GM08714 (cell line): ENCODE results near the gene SMOC2.

Experiments used
- H3K4me3 ChIP-seq: fragments of 200-500 bp; sonication (Bioruptor generic); 2 replicates; pipeline ENCODE4 v1.5.1; 2014; ENCODE audit warnings: mild to moderate bottlenecking, low read length, inconsistent platforms
- ZNF274 ChIP-seq: IDR thresholded peaks from 2 replicates; pipeline ENCODE4 v1.6.1; 2012; ENCODE audit warnings: mild to moderate bottlenecking, low read depth, low read length

The SMOC2 gene

DNA sequence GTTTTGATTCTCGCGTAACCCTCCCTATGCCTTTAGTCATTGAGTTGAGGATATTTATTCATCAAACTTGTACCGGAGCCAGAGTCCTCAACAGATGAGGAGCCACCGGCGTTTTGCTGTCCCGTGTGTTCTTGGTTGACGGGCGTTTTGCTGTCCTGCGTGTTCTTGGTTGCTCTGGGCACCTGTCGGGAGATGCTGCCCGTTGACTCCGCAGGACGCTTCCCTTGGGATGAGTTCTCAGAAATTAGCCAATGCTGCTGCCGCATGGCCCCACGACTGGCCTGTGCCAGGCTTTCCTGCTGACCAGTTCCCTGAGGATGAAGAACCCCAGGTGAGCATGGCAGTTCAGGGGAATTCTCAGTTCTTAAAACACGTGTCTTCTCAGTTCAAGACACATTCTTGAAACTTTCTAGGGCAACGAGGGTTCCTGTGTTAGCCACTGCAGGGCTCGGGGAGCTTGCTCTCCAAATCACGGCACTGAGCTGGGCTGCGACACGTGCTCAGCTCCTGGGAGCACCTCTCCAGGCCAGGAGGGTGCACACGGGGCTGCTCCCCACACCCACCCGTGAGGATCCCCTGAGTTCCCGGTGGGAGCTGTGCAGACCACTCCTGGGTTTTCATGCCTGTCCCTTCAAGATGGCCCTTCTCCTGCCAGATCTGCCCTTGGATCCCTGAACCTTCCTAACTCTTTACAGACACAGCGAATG is 265.6 kb downstream of the SMOC2 start:
- no peak overlapping the region for H3K4me3 ChIP-seq
- no peak for TF ChIP-seq ZNF274

DNA sequence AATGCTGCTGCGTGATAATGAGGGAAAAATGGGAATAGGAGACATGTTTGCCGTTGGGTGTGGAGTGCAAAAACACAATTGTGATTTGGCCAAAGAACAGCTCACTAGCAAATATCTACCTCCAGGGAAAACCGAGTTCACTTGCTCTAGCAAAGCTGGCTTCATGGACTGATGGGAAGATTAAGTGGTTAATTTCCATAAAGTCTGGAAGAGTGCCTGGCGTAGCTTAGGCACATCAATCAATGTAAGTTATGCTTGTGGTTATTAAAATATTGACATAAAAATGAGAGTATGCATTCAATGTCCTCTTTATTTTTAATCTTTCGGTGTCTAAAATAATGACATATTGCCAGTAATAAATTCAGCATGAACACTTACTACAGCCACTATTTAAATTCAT is 267.5 kb downstream of the SMOC2 start:
- H3K4me3 ChIP-seq: no peak overlapping the region
- TF ChIP-seq ZNF274: no peak

DNA sequence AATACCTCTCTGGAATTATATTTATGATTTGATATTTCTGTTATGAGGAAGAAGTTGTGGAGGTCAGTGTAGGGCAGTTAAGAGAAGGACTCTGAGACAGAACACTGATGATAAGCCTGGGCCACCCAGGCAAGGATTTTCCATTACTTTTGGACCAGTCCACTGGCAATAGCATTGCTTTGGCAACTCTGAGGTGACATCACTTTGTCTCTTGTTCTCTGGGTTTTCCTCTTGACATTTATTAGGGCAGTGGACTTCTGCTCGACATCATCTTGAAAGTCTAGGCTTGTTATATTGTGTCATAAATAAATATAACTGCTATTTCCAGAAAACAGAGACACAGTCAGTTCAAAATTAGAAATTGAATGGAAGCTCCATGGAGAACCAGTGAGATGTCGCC is 268.0 kb downstream of the SMOC2 start:
- no peak overlapping the region for H3K4me3 ChIP-seq

DNA sequence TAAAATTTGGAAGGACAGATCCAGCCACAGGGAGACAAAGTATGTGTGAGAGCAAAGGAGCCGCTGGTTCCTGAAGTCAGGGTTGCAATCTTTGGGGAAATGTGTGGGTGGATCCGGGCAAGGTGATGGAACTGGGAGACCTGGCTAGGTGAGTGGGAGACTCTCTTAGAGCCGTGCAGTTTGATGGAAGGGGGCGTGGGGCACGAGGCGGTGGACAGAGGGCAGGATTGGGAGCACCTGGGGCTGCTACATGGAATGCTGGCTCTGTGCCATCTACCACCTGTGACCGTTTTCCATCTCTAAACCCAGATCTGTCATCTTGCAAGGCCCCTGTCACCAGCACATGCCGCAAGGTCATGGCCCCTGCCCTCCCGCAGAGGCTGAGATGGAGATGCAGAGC is 268.4 kb downstream of the SMOC2 start:
- no peak for TF ChIP-seq ZNF274
- no peak overlapping the region for H3K4me3 ChIP-seq

More for the DNA sequence above, 268.0 kb downstream of the SMOC2 start:
- no peak for TF ChIP-seq ZNF274

DNA sequence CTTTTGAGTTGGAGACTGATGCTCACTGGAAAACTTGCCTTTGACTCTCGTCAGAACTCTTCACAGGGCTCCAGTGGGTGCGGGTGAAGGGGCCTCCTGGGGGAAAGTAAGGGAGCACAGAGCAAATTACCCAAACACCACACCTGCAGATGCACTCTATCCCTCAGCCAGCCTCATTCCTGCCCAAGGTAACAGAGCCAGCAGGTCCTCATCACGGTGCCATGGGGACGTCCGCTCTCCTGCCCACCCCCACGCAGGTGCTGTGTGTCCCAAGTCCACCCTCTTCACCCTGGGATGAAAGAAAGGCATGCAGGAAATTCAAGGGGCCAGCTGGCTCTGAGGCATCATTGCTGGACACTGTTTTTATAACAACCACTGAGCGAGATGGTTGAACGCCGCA is 269.0 kb downstream of the SMOC2 start:
- no peak overlapping the region for H3K4me3 ChIP-seq
- TF ChIP-seq ZNF274: no peak

DNA sequence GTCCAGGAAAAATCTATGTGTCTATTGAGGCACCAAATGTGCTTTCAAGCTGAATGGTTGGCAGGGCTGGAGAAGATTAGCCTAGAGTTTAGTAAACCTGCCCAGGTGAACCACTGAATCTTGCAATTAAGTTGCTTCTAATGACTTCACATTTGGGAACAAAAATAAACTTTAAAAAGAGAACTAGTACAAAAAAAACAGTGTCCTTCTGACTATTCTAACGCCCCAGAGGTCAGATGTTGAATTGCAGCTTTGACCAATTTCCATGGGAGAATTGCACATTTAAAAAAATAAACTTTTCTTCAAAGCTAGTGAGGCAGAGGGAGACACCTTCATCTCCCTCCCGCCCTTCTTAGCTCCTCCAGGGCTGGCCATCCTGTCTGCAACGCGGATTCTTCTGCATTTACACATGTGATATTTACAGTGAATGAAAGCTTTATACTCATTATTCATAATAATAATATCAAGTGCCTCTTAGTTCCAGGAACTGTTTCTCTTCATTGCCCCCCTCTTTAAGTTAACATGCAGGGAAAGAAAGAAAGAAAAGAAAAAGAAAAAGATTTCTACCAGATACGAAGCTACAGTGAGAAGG is 270.2 kb downstream of the SMOC2 start:
- TF ChIP-seq ZNF274: no peak
- H3K4me3 ChIP-seq: no peak overlapping the region

DNA sequence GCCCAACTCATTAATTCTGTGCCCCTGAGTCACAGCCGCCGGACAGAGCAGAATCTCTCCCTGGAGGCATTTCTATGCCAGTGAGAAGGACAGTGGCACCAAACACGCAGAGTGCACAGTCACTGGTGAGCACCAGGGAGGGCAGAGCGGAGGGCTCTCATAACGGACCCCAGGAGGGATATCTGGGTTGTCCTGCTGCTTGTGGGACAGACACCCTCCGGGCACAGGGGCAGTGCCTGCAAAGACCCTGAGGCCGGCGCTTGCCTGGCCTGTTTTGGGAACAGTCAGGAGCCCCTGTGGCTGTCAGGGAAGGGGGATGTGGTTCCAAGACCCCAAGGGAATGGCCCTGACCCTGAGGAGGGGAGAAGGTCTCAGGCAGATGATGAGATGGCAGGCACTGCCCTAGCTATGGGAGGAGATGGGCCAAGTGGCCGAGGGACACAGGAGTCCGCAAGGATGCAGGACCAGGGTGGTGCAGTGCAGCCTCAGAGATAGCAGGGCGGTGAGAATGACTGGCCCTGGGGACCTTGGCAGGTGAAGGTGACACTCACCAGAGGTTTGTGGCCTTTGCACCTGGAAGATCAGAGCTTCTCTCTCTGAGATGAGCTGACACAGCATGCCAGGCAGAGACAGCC is 270.8 kb downstream of the SMOC2 start:
- TF ChIP-seq ZNF274: no peak
- H3K4me3 ChIP-seq: no peak overlapping the region

DNA sequence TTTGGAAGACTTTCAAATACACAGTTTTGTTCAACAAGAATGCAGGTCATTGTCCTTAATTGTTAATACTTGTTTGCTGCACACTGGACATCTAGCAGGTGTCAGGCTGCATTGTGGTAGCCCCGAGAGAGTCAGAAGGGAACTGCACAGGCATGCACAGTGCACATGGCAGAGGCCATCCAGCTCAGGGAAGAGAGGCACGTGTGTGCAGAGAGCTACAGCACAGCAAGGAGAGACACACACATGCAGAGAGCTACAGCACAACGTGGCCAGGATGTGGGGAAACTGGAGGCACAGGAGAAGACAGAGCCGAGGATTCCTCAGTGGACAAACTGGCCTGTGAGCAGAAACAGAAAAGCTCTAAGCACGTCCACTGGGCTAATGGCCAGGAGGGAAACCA is 272.0 kb downstream of the SMOC2 start:
- no peak overlapping the region for H3K4me3 ChIP-seq
- no peak for TF ChIP-seq ZNF274

DNA sequence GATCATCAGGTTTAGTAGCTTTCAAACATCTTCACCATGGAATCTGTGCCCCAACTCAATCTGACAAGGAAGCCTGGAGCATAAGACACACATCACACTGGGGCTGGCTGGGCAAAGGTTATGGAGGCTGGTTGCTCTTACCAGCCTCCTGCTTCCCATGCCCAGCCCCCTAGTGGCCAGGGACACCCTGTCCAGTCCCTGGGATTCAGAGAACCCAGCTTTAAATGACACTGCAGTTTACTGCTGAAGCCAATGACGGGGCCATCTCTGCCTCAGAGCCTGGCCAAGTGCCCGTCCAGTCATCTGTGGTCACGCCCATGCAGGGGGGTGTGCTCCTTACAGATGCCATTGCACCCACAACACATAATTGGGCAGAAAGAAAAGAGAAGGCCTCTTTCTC is 272.9 kb downstream of the SMOC2 start:
- TF ChIP-seq ZNF274: no peak

DNA sequence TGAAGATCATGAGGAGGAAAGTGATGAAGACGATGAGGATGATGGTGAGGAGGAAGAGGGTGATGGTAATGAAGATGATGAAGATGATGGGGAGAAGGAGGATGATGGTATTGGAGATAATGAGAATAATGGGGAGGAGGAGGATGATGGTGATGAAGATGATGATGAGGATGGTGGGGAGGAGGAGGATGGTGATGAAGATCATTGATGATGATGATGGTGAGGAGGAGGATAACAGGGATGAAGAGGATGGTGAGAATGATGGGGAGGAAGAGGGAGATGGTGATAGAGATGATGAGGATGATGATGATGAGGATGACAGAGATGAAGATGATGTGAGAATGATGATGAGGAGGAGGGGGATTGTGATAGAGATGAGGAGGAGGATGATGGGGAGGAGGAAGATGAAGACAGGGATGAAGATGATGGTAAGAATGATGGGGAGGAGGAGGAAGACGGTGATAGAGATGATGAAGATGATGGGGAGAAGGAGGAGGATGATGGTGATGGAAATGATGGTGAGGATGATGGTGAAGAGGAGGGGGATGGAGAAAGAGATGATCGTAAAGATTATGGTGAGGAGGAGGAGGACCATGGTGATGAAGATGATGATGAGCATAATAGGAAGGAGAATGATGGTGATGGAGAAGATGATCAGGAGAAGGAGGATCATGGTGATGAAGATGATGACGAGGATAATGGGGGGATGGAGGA is 273.7 kb downstream of the SMOC2 start:
- TF ChIP-seq ZNF274: no peak
- H3K4me3 ChIP-seq: no peak overlapping the region

More for the DNA sequence above, 272.9 kb downstream of the SMOC2 start:
- H3K4me3 ChIP-seq: no peak overlapping the region

DNA sequence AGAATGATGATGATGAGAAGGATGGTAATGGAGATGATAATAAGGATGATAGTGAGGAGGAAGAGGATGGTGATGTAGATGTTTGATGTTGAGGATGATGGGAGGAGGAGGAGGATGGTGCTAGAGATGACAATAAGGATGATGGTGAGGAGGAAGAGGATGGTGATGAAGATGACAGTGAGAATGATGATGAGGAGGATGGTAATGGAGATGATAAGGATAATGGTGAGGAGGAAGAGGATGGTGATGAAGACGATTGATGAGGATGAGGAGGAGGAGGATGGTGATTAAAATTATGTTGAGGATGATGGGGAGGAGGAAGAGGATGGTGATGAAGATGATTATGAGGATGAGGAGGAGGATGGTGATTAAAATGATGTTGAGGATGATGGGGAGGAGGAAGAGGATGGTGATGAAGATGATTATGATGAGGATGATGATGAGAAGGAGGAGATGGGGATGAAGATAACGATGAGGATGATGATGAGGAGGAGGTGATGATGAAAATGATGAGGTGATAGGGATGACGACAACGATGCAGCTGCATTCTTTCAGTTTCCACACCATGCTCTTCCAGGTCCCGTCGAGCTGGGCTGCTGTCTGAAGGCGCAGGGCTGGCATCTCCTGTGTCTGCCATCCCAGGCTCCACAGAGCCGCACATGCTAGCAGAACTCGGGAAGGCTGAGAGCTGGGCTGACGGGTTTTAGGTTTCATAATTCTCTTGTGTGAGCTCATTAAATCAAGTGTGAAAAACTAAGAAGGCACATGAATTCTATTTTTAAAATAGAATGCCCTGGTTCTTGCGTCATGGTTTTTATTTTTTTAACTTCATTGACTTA is 274.9 kb downstream of the SMOC2 start:
- no peak overlapping the region for H3K4me3 ChIP-seq
- no peak for TF ChIP-seq ZNF274

DNA sequence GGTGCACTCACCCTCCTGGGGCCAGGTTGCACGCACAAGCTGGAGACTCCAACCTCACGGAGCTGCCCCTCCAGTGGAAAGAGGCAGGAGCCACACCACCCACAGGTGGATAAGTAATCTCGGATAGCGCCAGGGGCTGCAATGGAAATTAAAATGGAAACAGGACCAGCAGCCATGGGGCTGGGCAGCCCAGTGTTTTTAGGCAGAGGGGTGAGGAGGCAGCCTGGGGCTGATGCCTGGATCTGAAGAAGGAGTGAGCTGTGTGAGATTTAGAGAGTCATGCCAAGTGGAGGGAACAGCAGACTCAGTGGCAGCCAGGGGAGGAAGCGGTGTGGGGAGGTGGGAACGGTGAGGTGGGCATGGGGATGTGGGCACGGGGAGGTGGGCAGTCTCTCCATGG is 275.6 kb downstream of the SMOC2 start:
- H3K4me3 ChIP-seq: no peak overlapping the region
- no peak for TF ChIP-seq ZNF274

DNA sequence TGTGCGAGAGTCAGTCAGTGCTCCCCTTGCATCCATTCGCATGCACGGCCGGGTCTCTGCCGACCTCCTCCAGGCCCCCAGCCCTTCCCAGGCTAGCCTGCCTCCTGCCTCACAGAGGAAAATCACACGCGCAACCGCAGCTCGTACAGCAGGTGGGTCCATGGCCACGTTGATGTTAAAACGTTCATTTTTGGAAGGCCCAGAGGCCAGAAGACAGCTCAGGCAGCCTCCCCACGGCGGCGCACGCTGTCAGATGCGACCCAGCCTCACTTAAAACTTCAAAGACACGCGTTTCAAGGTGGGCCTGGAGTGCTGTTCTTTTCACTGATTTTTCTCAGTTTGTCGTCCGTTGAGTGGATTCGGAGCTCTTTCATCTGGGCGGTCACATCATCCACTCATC is 276.5 kb downstream of the SMOC2 start:
- no peak overlapping the region for H3K4me3 ChIP-seq
- no peak for TF ChIP-seq ZNF274
